HepG2 (cell line): ENCODE measurements around the gene MAB21L4. TPM values are rescaled to one million over a fixed set of nuclear protein-coding genes. Genes with fewer than 3 reads are reported as not detected.

ENCODE experiments used
- ARNT2 ChIP-seq: sonication (generic); formaldehyde crosslinking; IDR thresholded peaks from 2 replicates; pipeline ENCODE4 v1.8.0; 2022; ENCODE audit warnings: mild to moderate bottlenecking, low read depth, missing genetic modification reagents, moderate library complexity
- CREM ChIP-seq, 2 experiments: sonication (generic) in 1 of 2; formaldehyde crosslinking in 1 of 2; IDR thresholded peaks; 2 replicates each; pipeline versions ENCODE4 v1.4.0 to v1.6.1; 2016 to 2020; ENCODE audit warnings: antibody characterized with exemption in 1 of 2, mild to moderate bottlenecking in 1 of 2, missing genetic modification reagents in 1 of 2
- KAT2B ChIP-seq: fragments of 150-350 bp; IDR thresholded peaks from 2 replicates; pipeline ENCODE4 v1.6.1; 2014; ENCODE audit warnings: low read depth, low read length, borderline replicate concordance
- KMT2A ChIP-seq: sonication (generic); formaldehyde crosslinking; IDR thresholded peaks from 2 replicates; pipeline ENCODE4 v1.4.0; 2020; ENCODE audit warnings: missing genetic modification reagents
- NFKBIZ ChIP-seq: IDR thresholded peaks from 2 replicates; pipeline ENCODE4 v1.6.1; 2018; ENCODE audit warnings: missing genetic modification reagents, missing compliant biosample characterization
- PHF20 ChIP-seq: sonication (generic); formaldehyde crosslinking; IDR thresholded peaks from 2 replicates; pipeline ENCODE4 v1.5.0; 2020; ENCODE audit warnings: mild to moderate bottlenecking, missing genetic modification reagents
- PHF8 ChIP-seq: sonication (generic); formaldehyde crosslinking; IDR thresholded peaks from 2 replicates; pipeline ENCODE4 v1.5.0; 2020; ENCODE audit warnings: missing genetic modification reagents
- PRDM4 ChIP-seq: sonication (generic); formaldehyde crosslinking; IDR thresholded peaks from 2 replicates; pipeline ENCODE4 v1.9.0; 2021; ENCODE audit warnings: missing genetic modification reagents, borderline replicate concordance
- RFXAP ChIP-seq: sonication (generic); formaldehyde crosslinking; IDR thresholded peaks from 2 replicates; pipeline ENCODE4 v1.4.0; 2020; ENCODE audit warnings: missing genetic modification reagents, borderline replicate concordance
- TCF7 ChIP-seq: sonication (generic); IDR thresholded peaks from 2 replicates; pipeline ENCODE4 v1.6.1; 2016; ENCODE audit warnings: antibody characterized with exemption, low read depth
- ZFYVE20 ChIP-seq: sonication (generic); formaldehyde crosslinking; IDR thresholded peaks from 2 replicates; pipeline ENCODE4 v1.8.0; 2023; ENCODE audit warnings: low read depth, mild to moderate bottlenecking, moderate library complexity, missing genetic modification reagents, borderline replicate concordance
- ZNF12 ChIP-seq: sonication (generic); formaldehyde crosslinking; IDR thresholded peaks from 2 replicates; pipeline ENCODE4 v1.5.0; 2020; ENCODE audit warnings: missing genetic modification reagents
- ZNF33B ChIP-seq: sonication (generic); formaldehyde crosslinking; IDR thresholded peaks from 2 replicates; pipeline ENCODE4 v1.5.1; 2020; ENCODE audit warnings: mild to moderate bottlenecking, missing genetic modification reagents
- ZNF790 ChIP-seq: sonication (generic); formaldehyde crosslinking; IDR thresholded peaks from 2 replicates; pipeline ENCODE4 v1.8.0; 2022; ENCODE audit warnings: missing genetic modification reagents, mild to moderate bottlenecking, borderline replicate concordance
- ZNF841 ChIP-seq: sonication (generic); formaldehyde crosslinking; IDR thresholded peaks from 2 replicates; pipeline ENCODE4 v1.8.1; 2023; ENCODE audit warnings: missing genetic modification reagents, borderline replicate concordance
- polyA plus RNA-seq, 8 experiments: library from polyadenylated mRNA; depleted of rRNA in 3 of 8; stranded (reverse) in 7 of 8; unstranded in 1 of 8; fragments of >200 nt; fragmentation: Illumina TruSeq in 4 of 8; extraction: Trizol in 4 of 8; gene quantifications; 2 replicates each; pipeline versions ENCODE4 v1.2.1 to v1.2.3, GENCODE V29; 2011 to 2016; ENCODE audit warnings: low read depth in 4 of 8, missing spikeins in 1 of 8, mixed read lengths in 1 of 8; ENCODE audit not compliant: insufficient read depth in 1 of 8
- total RNA-seq, 5 experiments: library from RNA; depleted of rRNA; stranded (reverse); fragments of >200 nt; fragmentation: Illumina TruSeq; extraction: Trizol; gene quantifications; 2 replicates each; pipeline ENCODE4 v1.2.3, GENCODE V29; 2016; ENCODE audit warnings: low read depth in 1 of 5
- TF ChIP-seq, protein P1 (sequence below): sonication (generic); formaldehyde crosslinking; IDR thresholded peaks from 2 replicates; pipeline ENCODE4 v1.5.0; 2020; ENCODE audit warnings: mild to moderate bottlenecking, missing genetic modification reagents
- TF ChIP-seq, protein P2 (sequence below): sonication (generic); formaldehyde crosslinking; IDR thresholded peaks from 2 replicates; pipeline ENCODE4 v1.9.0; 2021; ENCODE audit warnings: missing genetic modification reagents, borderline replicate concordance
- TF ChIP-seq, protein P3 (sequence below), 2 experiments: sonication (generic) in 1 of 2; formaldehyde crosslinking in 1 of 2; IDR thresholded peaks; 2 replicates each; pipeline versions ENCODE4 v1.5.1 to v1.6.1; 2011 to 2020; ENCODE audit warnings: borderline replicate concordance in 1 of 2, low read depth in 1 of 2, low read length in 1 of 2, mild to moderate bottlenecking in 1 of 2, missing genetic modification reagents in 1 of 2, moderate library complexity in 1 of 2

Gene MAB21L4
- total and polyA plus RNA-seq, 2 of the 13 experiments (the other 11 are each of a cell fraction or from before 2014, with no cell fraction given): 3.0 to 14.0 TPM

- peak; percentile 88 for TF ChIP-seq ZNF33B (CRISPR knock-in tag)
- TF ChIP-seq PHF20 (CRISPR knock-in tag): peak; percentile 73; the same call in 1 of the 2 replicates
- TF ChIP-seq ARNT2 (CRISPR knock-in tag): peak; percentile 44; the same call in 1 of the 2 replicates
- TF ChIP-seq ZFYVE20 (CRISPR knock-in tag): 0 out of 2 replicates have a peak, but pooled peaks have one; percentile 55
- peak; percentile 59 for TF ChIP-seq PHF8 (CRISPR knock-in tag)
- TF ChIP-seq CREM (IDR thresholded peaks at IDR 0.05): no peak
- TF ChIP-seq CREM (CRISPR knock-in tag; IDR thresholded peaks at IDR 0.05): no peak
- TF ChIP-seq PRDM4 (CRISPR knock-in tag): no peak
- no peak for TF ChIP-seq ZNF841
- peak; percentile 77; the same call in 1 of the 2 replicates for TF ChIP-seq ZNF790
- TF ChIP-seq, protein P1, sequence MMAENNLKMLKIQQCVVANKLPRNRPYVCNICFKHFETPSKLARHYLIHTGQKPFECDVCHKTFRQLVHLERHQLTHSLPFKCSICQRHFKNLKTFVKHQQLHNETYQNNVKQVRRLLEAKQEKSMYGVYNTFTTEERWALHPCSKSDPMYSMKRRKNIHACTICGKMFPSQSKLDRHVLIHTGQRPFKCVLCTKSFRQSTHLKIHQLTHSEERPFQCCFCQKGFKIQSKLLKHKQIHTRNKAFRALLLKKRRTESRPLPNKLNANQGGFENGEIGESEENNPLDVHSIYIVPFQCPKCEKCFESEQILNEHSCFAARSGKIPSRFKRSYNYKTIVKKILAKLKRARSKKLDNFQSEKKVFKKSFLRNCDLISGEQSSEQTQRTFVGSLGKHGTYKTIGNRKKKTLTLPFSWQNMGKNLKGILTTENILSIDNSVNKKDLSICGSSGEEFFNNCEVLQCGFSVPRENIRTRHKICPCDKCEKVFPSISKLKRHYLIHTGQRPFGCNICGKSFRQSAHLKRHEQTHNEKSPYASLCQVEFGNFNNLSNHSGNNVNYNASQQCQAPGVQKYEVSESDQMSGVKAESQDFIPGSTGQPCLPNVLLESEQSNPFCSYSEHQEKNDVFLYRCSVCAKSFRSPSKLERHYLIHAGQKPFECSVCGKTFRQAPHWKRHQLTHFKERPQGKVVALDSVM (CRISPR knock-in tag): no peak
- TF ChIP-seq RFXAP (CRISPR knock-in tag): peak; percentile 79; the same call in 1 of the 2 replicates
- no peak for TF ChIP-seq KMT2A
- TF ChIP-seq KAT2B: no peak
- TF ChIP-seq, protein P2, sequence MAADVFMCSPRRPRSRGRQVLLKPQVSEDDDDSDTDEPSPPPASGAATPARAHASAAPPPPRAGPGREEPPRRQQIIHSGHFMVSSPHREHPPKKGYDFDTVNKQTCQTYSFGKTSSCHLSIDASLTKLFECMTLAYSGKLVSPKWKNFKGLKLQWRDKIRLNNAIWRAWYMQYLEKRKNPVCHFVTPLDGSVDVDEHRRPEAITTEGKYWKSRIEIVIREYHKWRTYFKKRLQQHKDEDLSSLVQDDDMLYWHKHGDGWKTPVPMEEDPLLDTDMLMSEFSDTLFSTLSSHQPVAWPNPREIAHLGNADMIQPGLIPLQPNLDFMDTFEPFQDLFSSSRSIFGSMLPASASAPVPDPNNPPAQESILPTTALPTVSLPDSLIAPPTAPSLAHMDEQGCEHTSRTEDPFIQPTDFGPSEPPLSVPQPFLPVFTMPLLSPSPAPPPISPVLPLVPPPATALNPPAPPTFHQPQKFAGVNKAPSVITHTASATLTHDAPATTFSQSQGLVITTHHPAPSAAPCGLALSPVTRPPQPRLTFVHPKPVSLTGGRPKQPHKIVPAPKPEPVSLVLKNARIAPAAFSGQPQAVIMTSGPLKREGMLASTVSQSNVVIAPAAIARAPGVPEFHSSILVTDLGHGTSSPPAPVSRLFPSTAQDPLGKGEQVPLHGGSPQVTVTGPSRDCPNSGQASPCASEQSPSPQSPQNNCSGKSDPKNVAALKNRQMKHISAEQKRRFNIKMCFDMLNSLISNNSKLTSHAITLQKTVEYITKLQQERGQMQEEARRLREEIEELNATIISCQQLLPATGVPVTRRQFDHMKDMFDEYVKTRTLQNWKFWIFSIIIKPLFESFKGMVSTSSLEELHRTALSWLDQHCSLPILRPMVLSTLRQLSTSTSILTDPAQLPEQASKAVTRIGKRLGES (CRISPR knock-in tag): no peak
- TF ChIP-seq, protein P3, sequence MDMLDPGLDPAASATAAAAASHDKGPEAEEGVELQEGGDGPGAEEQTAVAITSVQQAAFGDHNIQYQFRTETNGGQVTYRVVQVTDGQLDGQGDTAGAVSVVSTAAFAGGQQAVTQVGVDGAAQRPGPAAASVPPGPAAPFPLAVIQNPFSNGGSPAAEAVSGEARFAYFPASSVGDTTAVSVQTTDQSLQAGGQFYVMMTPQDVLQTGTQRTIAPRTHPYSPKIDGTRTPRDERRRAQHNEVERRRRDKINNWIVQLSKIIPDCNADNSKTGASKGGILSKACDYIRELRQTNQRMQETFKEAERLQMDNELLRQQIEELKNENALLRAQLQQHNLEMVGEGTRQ (IDR thresholded peaks at IDR 0.05; ENCODE audit: low read depth, low read length): peak; percentile 19; the same call in 1 of the 2 replicates
- TF ChIP-seq, protein P3 (CRISPR knock-in tag; IDR thresholded peaks at IDR 0.05; ENCODE audit: borderline replicate concordance): peak; percentile 39; the same call in 1 of the 2 replicates
- TF ChIP-seq ZNF12: peak; percentile 81; the same call in 1 of the 2 replicates
- TF ChIP-seq NFKBIZ (CRISPR knock-in tag): 0 out of 2 replicates have a peak, but pooled peaks have one; percentile 35
- TF ChIP-seq TCF7: no peak
Observed at GRCh38 chr2:240876475-240877251, 19.3 kb downstream of the MAB21L4 start (continued).
